NCI-H2107 (cell line): Measurements from ENCODE around the gene TAF1.
A peak's percentile ranks its signal among the peaks of the same experiment; 100 is the strongest.
"Not testable (repeated sequence)": the region's sequence is repeated elsewhere in the genome, so short reads cannot be mapped to it uniquely, and the experiment has no call there.

Source experiments
- DNase-seq: peaks from one replicate; lab custom pipeline; 2025; lab: John Stamatoyannopoulos, UW

The TAF1 gene

DNA sequence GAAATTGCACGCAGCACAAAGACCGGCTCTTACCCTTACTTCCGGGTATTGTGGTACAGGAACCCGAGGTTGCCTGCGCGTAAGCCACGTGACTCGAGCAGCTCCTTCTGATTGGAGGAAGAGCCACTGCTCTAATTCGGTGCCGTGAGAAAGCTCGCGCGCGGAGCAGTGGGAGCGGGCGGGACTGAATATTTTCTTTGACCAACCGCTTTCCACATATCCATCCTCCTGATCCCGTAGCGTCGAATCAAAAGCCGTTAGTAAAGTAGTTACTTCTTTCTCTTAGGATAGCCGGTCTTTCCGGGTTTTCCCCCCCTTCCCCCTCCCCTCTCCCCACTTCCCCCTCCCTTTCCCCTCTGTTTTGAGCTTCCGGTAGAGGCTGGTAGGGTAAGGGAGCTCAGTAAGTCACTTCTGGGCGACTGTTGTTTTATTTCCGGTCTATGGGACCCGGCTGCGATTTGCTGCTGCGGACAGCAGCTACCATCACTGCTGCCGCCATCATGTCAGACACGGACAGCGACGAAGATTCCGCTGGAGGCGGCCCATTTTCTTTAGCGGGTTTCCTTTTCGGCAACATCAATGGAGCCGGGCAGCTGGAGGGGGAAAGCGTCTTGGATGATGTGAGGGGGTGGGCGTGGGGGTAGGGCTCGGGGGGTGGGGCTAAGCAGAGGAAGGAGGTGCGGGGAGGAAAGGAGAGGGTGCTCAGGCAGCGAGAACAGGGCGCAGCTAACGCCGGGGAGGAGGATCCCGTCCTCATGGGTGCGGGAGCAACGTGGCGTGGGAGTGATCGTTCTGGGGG, at the start of gene TAF1:
TAF1 (plus strand) TSS at position 483 of the 799 bp plus-strand sequence; CDS start at position 501, 18 bp downstream.
- peak; percentile 97 for DNase-seq

GRCh38 chrX:71316959-71317358, 49.2 kb upstream of the TAF1 start:
- DNase-seq, result not testable (repeated sequence)

- DNase-seq, result no peak
Observed at GRCh38 chrX:71320126-71320525, 46.0 kb upstream of the TAF1 start.

- DNase-seq, result no peak
Observed at GRCh38 chrX:71321731-71322130, 44.4 kb upstream of the TAF1 start.

- DNase-seq, result not testable (repeated sequence)
Observed at GRCh38 chrX:71324452-71324851, 41.7 kb upstream of the TAF1 start.

DNA sequence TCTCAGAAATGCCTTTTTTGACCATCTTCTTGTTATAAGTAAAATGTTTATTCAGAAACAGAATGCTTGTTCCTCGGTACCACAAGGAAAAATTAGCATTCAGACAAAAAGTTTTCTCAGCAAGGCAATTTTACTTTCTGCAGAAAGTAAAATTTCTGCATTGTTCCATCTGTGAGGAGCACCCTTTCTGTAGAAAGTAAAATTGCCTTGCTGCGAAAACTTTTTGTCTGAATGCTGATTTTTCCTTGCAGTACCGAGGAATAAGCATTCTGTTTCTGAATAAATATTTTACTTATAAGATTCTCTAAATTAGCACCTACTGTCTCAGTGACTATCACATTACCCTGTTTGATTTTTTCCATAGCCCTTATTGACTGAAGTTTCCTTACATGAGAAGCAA, 39.8 kb upstream of the TAF1 start:
- no peak for DNase-seq

GRCh38 chrX:71349151-71349665, 16.9 kb upstream of the TAF1 start:
- DNase-seq, result not testable (repeated sequence)

GRCh38 chrX:71349867-71350266, 16.3 kb upstream of the TAF1 start:
- not testable (repeated sequence) for DNase-seq

DNA sequence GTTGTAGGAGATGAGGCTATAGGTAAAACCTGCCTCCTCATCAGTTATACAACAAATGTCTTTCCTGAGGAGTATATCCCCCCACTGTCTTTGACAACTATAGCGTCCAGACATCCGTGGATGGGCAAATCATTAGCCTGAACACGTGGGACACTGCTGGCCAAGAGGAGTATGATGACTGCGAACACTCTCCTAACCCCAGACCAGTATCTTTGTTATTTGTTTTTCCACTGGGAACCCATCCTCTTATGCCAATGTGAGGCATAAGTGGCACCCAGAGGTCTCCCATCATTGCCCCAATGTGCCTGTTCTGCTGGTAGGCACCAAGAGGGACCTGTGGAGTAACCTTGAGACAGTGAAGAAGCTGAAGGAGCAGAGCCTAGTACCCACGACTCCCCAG, 13.7 kb upstream of the TAF1 start:
- DNase-seq, result not testable (repeated sequence)

- no peak for DNase-seq
Observed at GRCh38 chrX:71364221-71364620, 1.9 kb upstream of the TAF1 start.

GRCh38 chrX:71365356-71365874, 742 bp upstream of the TAF1 start:
- DNase-seq, result no peak

GRCh38 chrX:71366674-71367256, 608 bp downstream of the TAF1 start:
- no peak for DNase-seq

DNA sequence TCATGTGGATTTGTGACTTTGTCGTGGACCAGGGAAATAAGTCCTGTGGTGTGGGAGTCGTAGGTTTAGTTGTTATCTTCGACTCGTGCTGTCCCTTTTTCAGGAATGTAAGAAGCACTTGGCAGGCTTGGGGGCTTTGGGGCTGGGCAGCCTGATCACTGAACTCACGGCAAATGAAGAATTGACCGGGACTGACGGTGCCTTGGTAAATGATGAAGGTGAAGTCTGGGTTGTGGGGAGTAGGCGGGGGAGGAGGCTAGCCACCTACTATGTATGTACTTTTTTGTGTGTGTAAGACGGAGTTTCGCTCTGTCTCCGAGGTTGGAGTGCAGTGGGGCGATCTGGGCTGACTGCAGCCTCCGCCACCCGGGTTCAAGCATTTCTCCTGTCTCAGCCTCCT, 1.2 kb downstream of the TAF1 start:
- DNase-seq, result no peak

DNA sequence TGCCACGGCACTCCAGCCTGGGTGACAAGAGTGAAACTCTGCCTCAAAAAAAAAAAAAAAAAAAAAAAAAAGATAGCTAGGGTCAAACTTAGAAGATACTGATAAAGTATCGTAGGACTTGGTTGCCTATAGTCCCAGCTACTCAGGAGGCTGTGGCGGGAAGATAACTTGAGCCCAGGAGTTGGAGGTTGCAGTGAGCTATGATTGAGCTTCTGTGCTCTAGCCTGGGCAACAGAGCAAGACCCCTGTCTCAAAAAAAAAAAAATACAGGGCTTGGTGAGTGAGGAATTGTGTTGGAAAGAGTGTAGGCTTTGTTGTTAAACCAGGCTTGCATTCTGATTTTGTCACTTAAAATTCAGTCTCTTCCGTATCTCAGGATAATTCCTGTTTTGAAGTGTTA, 6.2 kb downstream of the TAF1 start:
- no peak for DNase-seq

GRCh38 chrX:71378732-71379131, 12.6 kb downstream of the TAF1 start:
- DNase-seq, result no peak

GRCh38 chrX:71391725-71392124, 25.6 kb downstream of the TAF1 start:
- DNase-seq, result not testable (repeated sequence)

- DNase-seq, result no peak
Observed at GRCh38 chrX:71393919-71394318, 27.8 kb downstream of the TAF1 start.

GRCh38 chrX:71396576-71396975, 30.4 kb downstream of the TAF1 start:
- DNase-seq, result no peak

DNA sequence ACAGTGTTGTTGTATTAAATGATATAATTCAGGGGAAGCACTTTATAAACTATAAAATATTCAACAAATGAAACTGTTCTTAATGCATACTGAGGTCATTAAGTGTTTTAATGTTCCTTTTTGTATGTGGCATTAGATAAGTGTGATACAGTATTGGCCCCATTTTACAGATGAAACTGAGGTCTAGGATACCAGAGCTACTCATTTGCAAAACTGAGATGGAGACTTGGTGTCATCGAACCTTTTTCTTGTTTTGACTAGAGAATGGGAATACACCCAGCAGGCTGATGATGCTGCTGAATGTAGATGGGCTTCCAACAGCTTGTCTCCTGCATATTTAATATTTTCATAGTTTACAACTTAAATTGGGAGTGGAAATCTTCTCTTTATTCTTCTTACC, 34.6 kb downstream of the TAF1 start:
- DNase-seq, result no peak

- DNase-seq, result not testable (repeated sequence)
Observed at GRCh38 chrX:71416260-71416659, 50.1 kb downstream of the TAF1 start.

- no peak for DNase-seq
Observed at GRCh38 chrX:71420686-71421085, 54.5 kb downstream of the TAF1 start.

- no peak for DNase-seq
Observed at GRCh38 chrX:71432733-71433132, 66.6 kb downstream of the TAF1 start.

DNA sequence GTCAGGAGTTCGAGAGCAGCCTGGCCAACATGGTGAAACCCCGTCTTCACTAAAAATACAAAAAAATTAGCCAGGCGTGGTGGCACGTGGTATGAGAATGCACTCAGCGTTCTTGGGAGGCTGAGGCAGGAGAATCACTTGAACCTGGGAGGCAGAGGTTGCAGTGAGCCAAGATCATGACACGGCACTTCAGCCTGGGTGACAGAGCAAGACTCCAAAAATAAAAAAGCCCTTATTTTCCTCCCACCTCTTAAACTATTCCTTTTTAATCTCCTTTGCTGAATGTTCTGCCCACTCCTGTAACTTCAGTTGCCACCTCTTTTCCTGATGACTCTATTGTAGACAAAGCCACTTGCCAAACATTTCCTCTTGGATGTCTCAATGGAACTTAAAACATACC, 72.6 kb downstream of the TAF1 start:
- DNase-seq, result no peak
